T47D (cell line): ENCODE measurements around the gene ADGRL4.

Experiments used
- DNase-seq, 2 experiments: peaks; one replicate each; pipeline versions ENCODE4 v3.0.0 to v3.0.0-alpha.2; 2011 to 2012; ENCODE audit warnings: low read depth in 1 of 2, low spot score in 1 of 2
- JUND ChIP-seq: IDR thresholded peaks from 2 replicates; pipeline ENCODE4 v1.6.1; 2012; ENCODE audit warnings: low read depth
- in situ Hi-C: cut with HindIII; loops from 2 replicates; pipeline ENCODE4 v1.10.0; 2016; ENCODE audit warnings: low sequenced_read_pairs, low pct_unique_long_range_greater_than_20kb

Gene ADGRL4

DNA sequence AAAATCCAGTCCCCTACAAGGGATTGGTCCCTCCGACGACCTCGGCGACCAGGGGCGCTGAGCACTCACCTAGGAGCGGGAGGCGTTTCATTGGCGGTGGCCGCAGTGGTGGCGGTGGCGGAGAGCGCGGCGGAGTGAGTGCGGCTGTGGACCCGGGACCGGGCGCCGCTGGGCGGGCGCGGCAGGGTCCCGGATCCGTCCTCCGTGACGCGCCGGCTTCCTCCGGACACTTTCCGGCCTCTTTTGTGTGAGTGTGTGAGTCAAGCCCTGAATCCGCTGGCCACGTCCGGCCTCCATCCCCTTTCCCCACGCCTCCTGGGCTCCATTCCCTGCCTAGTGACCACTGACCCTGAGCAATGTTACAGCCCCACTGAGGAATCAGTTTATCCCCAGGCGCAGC lies at the start of gene ADGRL4:
Gene ADGRL4 (minus strand): TSS at position 167 of the 400 bp plus-strand sequence. CDS start 76 bp downstream, at position 91.
- DNase-seq: no peak
- TF ChIP-seq JUND: no peak
- in situ Hi-C loops: no loop called here

- in situ Hi-C loops: no loop called here
- DNase-seq: no peak
- TF ChIP-seq JUND: no peak
Observed at GRCh38 chr1:79055856-79056255, 49.3 kb upstream of the ADGRL4 start.

DNA sequence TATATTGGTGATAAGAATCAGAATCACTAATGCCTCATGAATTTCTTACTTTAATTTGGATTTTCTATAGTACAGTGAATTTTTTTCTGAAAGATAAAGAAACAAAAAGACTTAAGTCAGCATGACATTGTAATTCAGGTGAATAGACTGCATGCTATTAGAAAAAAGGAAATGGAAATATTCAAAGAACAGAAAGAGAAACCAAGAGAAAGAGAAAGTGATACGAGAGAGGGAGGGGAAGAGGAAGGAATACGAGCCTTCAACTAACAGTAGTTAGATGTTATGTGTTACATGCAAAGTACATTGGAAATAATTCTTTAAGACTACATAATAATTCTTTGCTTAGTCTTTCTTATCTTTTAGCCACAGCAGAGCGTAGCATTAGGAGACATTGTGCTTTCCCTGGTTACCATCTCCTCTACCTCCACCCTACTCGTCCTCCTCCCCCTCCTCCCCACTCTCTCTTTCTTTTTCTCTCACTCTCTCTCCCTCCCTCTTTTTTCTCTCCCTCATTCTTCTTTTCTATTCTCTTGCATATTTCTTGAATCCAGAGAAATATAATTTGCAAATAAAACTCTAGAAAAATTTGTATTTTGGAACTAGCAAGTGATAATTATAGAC lies 46.4 kb upstream of the ADGRL4 start:
- TF ChIP-seq JUND: no peak
- DNase-seq: no peak
- in situ Hi-C loops: no loop called here

DNA sequence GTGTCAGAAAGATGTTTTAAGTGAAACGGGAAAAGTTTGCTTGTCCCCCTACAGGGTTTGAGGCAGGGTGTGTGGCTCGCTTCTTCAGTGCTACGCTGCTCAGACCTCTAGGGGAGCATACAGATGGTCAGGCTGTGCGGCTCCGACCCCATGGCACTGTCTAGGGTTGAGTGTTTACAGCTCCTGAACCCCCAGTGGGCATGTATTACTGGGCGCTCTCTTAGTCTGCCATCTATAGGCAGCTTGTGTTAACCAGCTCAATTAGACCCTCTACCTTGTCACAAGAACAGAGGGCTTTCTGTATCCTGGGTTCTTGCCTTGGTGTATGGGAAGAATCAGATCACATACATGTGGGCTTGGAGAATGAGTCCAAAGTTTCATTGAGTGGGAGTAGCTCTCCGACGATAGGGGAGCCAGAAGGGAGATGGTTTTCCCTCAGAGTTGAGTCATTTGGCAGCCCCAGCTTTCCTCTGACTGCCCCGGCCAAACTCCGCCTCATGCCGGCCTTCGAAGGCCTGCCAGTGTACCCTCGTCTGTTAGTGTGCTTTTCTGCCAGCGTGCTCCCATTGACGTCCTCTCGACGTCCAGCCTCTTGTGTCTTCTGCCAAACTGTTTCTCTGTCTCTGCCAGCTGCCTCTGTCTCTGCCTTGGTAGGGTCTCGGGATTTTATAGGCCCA lies 38.6 kb upstream of the ADGRL4 start:
- peak in 1 of 2 experiments; percentile 41 for DNase-seq
- in situ Hi-C loops: no loop called here
- TF ChIP-seq JUND: no peak

GRCh38 chr1:79043506-79043905 lies 37.0 kb upstream of the ADGRL4 start:
- DNase-seq: no peak
- in situ Hi-C loops: no loop called here
- TF ChIP-seq JUND: no peak

DNA sequence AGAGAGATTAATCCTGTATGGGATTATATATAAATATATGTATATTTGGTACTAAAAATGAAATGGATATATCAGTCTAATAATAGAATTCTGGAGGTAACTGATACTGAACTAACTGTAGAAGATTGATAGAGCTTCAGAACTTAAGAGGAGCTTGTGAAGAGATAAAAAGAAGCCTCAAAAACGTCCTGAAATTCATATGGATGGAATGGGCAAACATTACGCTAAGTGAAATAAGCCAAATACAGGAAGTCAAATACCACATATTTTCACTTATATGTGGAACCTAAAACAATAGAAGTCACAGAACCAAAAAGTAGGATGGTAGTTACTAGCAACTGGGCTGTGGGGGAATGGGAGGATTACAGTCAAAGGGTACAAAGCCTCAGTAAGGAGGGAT lies 36.0 kb upstream of the ADGRL4 start:
- no peak for TF ChIP-seq JUND
- in situ Hi-C loops: no loop called here
- no peak for DNase-seq

DNA sequence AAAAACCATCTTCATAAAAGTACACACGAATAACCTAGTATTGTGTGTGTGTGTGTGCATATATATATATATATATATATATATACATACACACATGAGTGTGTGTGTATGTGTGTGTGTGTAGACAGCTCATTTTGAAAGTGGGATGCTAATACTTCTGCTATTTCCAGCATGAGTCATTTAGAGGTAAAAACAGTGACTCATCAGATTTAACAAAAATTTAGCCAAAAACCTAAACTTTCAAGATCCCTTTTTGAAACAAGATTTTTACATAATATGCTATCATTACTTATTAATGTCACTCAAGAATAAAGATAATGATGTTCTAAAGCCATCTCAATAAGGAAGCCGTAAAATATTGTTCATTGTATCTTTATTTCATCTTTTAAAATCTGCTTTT lies 35.6 kb upstream of the ADGRL4 start:
- in situ Hi-C loops: no loop called here
- no peak for TF ChIP-seq JUND
- DNase-seq: no peak

DNA sequence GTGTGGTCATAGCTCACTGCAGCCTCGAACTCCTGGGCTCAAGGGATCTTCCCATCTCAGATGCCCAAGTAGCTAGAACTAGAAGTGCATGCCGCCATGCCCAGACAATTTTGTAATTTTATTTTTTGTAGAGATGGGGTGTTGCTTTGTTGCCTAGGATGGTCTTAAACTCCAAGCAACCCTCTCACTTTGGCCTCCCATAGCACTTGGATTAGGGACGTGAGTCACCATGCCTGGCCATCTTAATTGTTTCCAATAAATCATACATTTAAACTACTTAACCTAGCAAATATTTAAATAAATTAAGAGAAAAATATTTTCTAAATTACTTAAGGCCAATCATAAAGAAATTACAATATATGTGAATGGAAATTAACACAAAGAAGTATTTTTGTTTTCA lies 35.1 kb upstream of the ADGRL4 start:
- no peak for DNase-seq
- no peak for TF ChIP-seq JUND
- in situ Hi-C loops: no loop called here

DNA sequence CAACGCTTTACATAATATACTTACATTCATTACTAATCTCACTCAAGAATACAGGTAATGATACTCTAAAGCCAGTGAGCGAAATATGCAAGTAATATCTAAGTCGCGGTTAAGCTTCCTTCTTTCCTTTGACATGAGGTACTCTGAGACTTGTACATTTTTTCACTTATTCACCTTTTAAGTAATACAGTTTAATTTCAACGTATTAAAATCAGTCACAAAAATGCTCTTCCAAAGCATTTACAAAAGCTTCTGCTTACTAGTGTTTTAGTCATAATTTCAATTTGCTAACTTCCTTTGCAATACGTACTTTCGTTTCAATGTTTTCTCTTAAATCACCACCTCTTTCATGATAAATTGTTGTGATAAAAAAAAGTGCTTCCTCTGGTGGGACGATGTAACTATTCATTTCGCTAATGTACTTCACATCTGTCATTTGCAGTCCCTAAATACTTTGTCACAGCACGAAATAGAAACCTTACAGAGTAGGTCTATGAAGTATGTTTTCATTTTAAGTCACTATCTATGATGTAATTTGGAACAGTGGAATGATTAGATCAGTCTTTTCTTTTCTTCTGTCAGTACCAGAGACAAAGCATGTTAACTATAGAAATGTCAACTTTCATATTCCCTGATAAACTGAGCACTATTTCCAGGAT lies 34.0 kb upstream of the ADGRL4 start:
- in situ Hi-C loops: no loop called here
- DNase-seq: no peak
- no peak for TF ChIP-seq JUND

DNA sequence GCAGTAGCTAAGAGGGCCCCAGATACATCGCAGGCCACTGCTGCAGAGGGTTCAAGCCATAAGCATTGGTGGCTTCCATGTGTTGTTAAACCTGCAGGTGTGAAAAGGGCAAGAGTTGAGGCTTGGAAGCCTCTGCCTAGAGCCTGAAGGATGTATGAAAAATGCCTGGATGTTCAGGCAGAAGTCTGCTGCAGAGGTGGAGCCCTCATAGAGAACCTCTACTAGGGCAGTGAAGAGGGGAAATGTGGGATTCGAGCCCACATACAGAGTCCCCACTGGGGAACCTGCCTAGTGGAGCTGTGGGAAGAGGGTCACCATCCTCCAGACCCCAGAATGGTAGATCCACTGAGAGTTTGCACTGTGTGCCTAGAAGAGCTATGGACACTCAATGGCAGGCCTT lies 30.6 kb upstream of the ADGRL4 start:
- no peak for TF ChIP-seq JUND
- in situ Hi-C loops: no loop called here
- no peak for DNase-seq

DNA sequence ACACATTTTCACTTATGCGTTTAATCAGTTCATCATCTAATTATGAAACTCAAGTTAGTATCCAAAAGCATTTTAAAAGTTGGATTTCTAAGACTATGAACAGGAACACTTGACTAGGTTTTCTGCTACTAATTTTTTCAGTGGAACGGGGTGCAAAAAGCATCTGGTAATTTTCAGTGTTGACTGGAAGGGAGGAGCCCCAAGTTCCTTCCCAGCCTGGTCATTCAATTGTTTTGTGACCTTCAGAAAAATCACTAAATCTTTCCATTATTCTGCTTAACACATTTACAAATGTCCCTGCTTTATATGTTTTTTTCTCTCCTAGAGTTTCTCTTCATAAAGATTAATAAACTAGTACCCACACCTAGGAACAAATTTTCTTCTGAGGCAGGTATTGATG lies 6.0 kb upstream of the ADGRL4 start:
- DNase-seq: no peak
- in situ Hi-C loops: no loop called here
- TF ChIP-seq JUND: no peak

- in situ Hi-C loops: no loop called here
- no peak for TF ChIP-seq JUND
- no peak for DNase-seq
Observed at GRCh38 chr1:79010589-79010988, 4.1 kb upstream of the ADGRL4 start.

DNA sequence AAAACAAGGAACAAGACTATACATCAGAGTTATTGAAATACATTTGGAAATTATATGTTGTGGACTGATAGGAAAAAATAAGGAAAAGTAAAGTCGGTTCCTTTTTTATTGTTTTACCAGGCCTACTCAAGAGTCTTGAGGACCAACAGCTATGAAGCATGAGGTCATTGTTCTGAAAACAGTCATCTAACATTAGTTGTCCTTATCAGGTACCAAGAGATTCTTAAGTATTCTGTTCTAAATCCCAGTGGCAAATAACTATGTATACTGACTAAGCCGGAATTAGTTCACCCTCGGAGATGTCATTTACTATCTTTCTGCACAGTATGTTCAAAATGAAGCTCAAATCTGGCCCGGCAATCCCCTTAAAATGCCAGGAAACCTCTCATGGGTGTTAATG lies 585 bp downstream of the ADGRL4 start:
- in situ Hi-C loops: no loop called here
- no peak for TF ChIP-seq JUND
- no peak for DNase-seq
